Gastrocnemius medialis (tissue), 4 donors: ENCODE results near the gene RBM38.

ENCODE experiments used
- CTCF ChIP-seq, 5 experiments: fragments of 450-650 bp in 3 of 5; fragments of 200-600 bp in 2 of 5; sonication (generic) in 2 of 5; IDR thresholded peaks in 4 of 5; conservative IDR thresholded peaks in 1 of 5; 1 replicate in 4 of 5; 2 replicates in 1 of 5; pipeline ENCODE4 v1.5.1; 2016 to 2019; ENCODE audit warnings: antibody characterized with exemption in 5 of 5, mild to moderate bottlenecking in 3 of 5, moderate library complexity in 3 of 5
- POLR2A ChIP-seq, 2 donors: fragments of 450-650 bp; IDR thresholded peaks; one replicate each; pipeline ENCODE4 v1.6.1; 2017; ENCODE audit warnings: antibody characterized with exemption in 2 of 2, mild to moderate bottlenecking in 2 of 2, moderate library complexity in 2 of 2

- no peak for TF ChIP-seq POLR2A (IDR thresholded peaks at IDR 0.05)
- TF ChIP-seq CTCF (IDR thresholded peaks at IDR 0.05 in 4 of 5, conservative IDR thresholded peaks at IDR 0.05 in 1 of 5) = no peak
These were observed 5.3 kb upstream of the RBM38 start for GRCh38 chr20:57385940-57386339.
